Ovary (tissue), 9 donors: ENCODE data around the gene FRMPD2. TPM values are rescaled to one million over a fixed set of nuclear protein-coding genes. Genes with fewer than 3 reads are reported as not detected.

Source experiments
- DNase-seq, 5 donors: peaks; one replicate each; pipeline ENCODE4 v3.0.0-alpha.2; 2019 to 2020
- H3K27ac ChIP-seq, 2 donors: fragments of 200-600 bp; one replicate each; pipeline versions ENCODE4 v1.5.1 to v1.8.0; 2019 to 2022
- H3K27me3 ChIP-seq: fragments of 200-600 bp; one replicate; pipeline ENCODE4 v1.8.0; 2022
- H3K36me3 ChIP-seq: fragments of 200-600 bp; sonication (generic); one replicate; pipeline ENCODE4 v1.5.1; 2019
- H3K4me1 ChIP-seq: one replicate; pipeline ENCODE4 v1.8.1; 2013; ENCODE audit warnings: mild to moderate bottlenecking, moderate library complexity; ENCODE audit not compliant: insufficient read depth
- H3K4me3 ChIP-seq: fragments of 200-600 bp; sonication (generic); one replicate; pipeline ENCODE4 v1.5.1; 2017
- H3K9me3 ChIP-seq, 2 donors: fragments of 200-600 bp in 1 of 2; sonication (generic) in 1 of 2; one replicate each; pipeline versions ENCODE4 v1.5.1 to v1.8.1; 2013 to 2019; ENCODE audit warnings: mild to moderate bottlenecking in 1 of 2, moderate library complexity in 1 of 2
- CTCF ChIP-seq, 3 donors: fragments of 450-650 bp in 2 of 3; fragments of 200-600 bp in 1 of 3; IDR thresholded peaks; one replicate each; pipeline versions ENCODE4 v1.5.1 to v1.8.0; 2016 to 2022; ENCODE audit warnings: antibody characterized with exemption in 3 of 3, mild to moderate bottlenecking in 1 of 3
- EP300 ChIP-seq: sonication (generic); formaldehyde crosslinking; IDR thresholded peaks from one replicate; pipeline ENCODE4 v1.6.1; 2017; ENCODE audit warnings: antibody characterized with exemption
- POLR2A ChIP-seq: fragments of 450-650 bp; IDR thresholded peaks from one replicate; pipeline ENCODE4 v1.6.1; 2017; ENCODE audit warnings: antibody characterized with exemption, mild to moderate bottlenecking, moderate library complexity
- WGBS, 3 donors: extraction: QIAGEN DNeasy Blood & Tissue Kit in 1 of 3; methylation state at CpG; one replicate each; pipeline versions ENCODE4 v1.1.5 to v1.1.7; 2013 to 2017; 5-methylcytosine and 5-hydroxymethylcytosine counted together
- intact Hi-C, 4 donors: fragments of 100-400 bp; cut with DNase I; formaldehyde crosslinking; loops; one replicate each; pipeline versions ENCODE4 v1.11.0 to v1.15.1; 2022 to 2023
- polyA plus RNA-seq, 2 donors: library from polyadenylated mRNA; stranded (reverse); fragments of 200-250 nt in 1 of 2; fragments of 350-450 nt in 1 of 2; fragmentation: Illumina TruSeq in 1 of 2; extraction: RNeasy Lipid Tissue Mini Kit (QIAGEN cat#74804) in 1 of 2; gene quantifications; one replicate each; pipeline ENCODE4 v1.2.3, GENCODE V29; 2013 to 2014
- total RNA-seq, 7 donors: library from RNA; depleted of rRNA in 2 of 7; stranded (reverse); fragments of >200 nt in 2 of 7; fragmentation: NEBNext Ultra II Directional in 3 of 7; extraction: Animal tissue kit (Norgen Biotek cat#: 25700) in 3 of 7; gene quantifications; one replicate each; pipeline versions ENCODE4 v1.1.0 to v1.2.4, GENCODE V29; 2016 to 2023
- donor health status: DM: no; HTN: no; CAD: no; lungs with moderate emphysema.
- donor health status: DM: no; HTN: no; CAD: no.
- donor health status: Bipolar disorder and iron deficiency.
- donor health status: DM: yes; HTN: yes; CAD: no.
- donor health status: DM: no; HTN: no; CAD: no.
- donor health status: DM: yes; HTN: yes; CAD: no.

Gene FRMPD2
- total and polyA plus RNA-seq, 9 donors = 0.15 to 11.8 (median 0.69) TPM; not detected in 3

- Histone ChIP-seq H3K36me3 (no peaks in the 10 kb centered on the region), H3K4me1 (no peaks in the 10 kb centered on the region), H3K9me3 (no peaks in the 10 kb centered on the region), H3K27ac (no peak overlapping the region), H3K27me3 (no peaks in the 10 kb centered on the region), H3K4me3 (no peak overlapping the region)
- 84 to 91% (median 86%) methylated on average over 6 of the region's 6 CpGs for WGBS, 3 donors
- TF ChIP-seq CTCF (IDR thresholded peaks at IDR 0.05) (no peak), EP300 (no peak), POLR2A (no peak)
- no peak for DNase-seq
- intact Hi-C loops = no loop called here
These were observed 59.6 kb downstream of the FRMPD2 start for GRCh38 chr10:48214716-48215485.

GRCh38 chr10:48213047-48213446, 61.4 kb downstream of the FRMPD2 start:
- Histone ChIP-seq H3K9me3 (no peaks in the 10 kb centered on the region), H3K36me3 (no peaks in the 10 kb centered on the region), H3K27ac (no peak overlapping the region), H3K4me1 (no peaks in the 10 kb centered on the region), H3K27me3 (no peaks in the 10 kb centered on the region), H3K4me3 (no peak overlapping the region)
- intact Hi-C loops = no loop called here
- TF ChIP-seq CTCF (IDR thresholded peaks at IDR 0.05) (no peak), POLR2A (no peak), EP300 (no peak)
- 75 to 86% (median 85%) methylated on average over 1 of the region's 1 CpG for WGBS, 3 donors
- no peak for DNase-seq

GRCh38 chr10:48211777-48212176, 62.7 kb downstream of the FRMPD2 start:
- DNase-seq = no peak
- WGBS, 3 donors = 90 to 95% (median 91%) methylated on average over 7 of the region's 7 CpGs
- no peaks in the 10 kb centered on the region for H3K9me3 ChIP-seq
- H3K36me3 ChIP-seq = no peaks in the 10 kb centered on the region
- H3K4me1 ChIP-seq = no peaks in the 10 kb centered on the region
- TF ChIP-seq CTCF (IDR thresholded peaks at IDR 0.05) (no peak), EP300 (no peak), POLR2A (no peak)
- intact Hi-C loops = no loop called here
- no peak overlapping the region for H3K4me3 ChIP-seq
- H3K27ac ChIP-seq = no peak overlapping the region
- no peaks in the 10 kb centered on the region for H3K27me3 ChIP-seq

GRCh38 chr10:48210966-48211365, 63.5 kb downstream of the FRMPD2 start:
- Histone ChIP-seq H3K4me3 (no peak overlapping the region), H3K27me3 (no peaks in the 10 kb centered on the region), H3K27ac (no peak overlapping the region), H3K9me3 (no peaks in the 10 kb centered on the region), H3K4me1 (no peaks in the 10 kb centered on the region), H3K36me3 (no peaks in the 10 kb centered on the region)
- DNase-seq = no peak
- intact Hi-C loops = no loop called here
- 92 to 96% (median 94%) methylated on average over 5 of the region's 5 CpGs for WGBS, 3 donors
- TF ChIP-seq CTCF (IDR thresholded peaks at IDR 0.05) (no peak), EP300 (no peak), POLR2A (no peak)
